Neural progenitor cell (in vitro differentiated cells): ENCODE measurements around the gene KLHL10. TPM values are rescaled to one million over a fixed set of nuclear protein-coding genes. Genes with fewer than 3 reads are reported as not detected.
A peak's percentile ranks its signal among the peaks of the same experiment; 100 is the strongest.

Experiments
- DNase-seq: peaks from one replicate; pipeline ENCODE4 v3.0.0-alpha.2; 2016; ENCODE audit warnings: low spot score
- H2AFZ ChIP-seq: fragments of 200-600 bp; sonication (generic); replicated peaks from 2 replicates; pipeline ENCODE4 v1.6.1; 2016; ENCODE audit warnings: antibody characterized with exemption
- H3F3A ChIP-seq: fragments of 200-600 bp; sonication (generic); 2 replicates; pipeline ENCODE4 v1.6.1; 2016; ENCODE audit warnings: antibody characterized with exemption, low read depth
- H3K27ac ChIP-seq: fragments of 200-600 bp; sonication (generic); 2 replicates; pipeline ENCODE4 v1.5.1; 2016; ENCODE audit warnings: mild to moderate bottlenecking
- H3K27me3 ChIP-seq: fragments of 200-600 bp; sonication (generic); 2 replicates; pipeline ENCODE4 v1.6.1; 2016; ENCODE audit warnings: mild to moderate bottlenecking, moderate library complexity
- H3K36me3 ChIP-seq: fragments of 200-600 bp; sonication (generic); 2 replicates; pipeline ENCODE4 v1.5.1; 2016
- H3K4me1 ChIP-seq: fragments of 200-600 bp; sonication (generic); 2 replicates; pipeline ENCODE4 v1.6.1; 2016; ENCODE audit warnings: mixed run types
- H3K4me2 ChIP-seq: fragments of 200-600 bp; sonication (generic); 2 replicates; pipeline ENCODE4 v1.6.1; 2016
- H3K4me3 ChIP-seq: fragments of 200-600 bp; sonication (generic); 2 replicates; pipeline ENCODE4 v1.5.1; 2016
- H3K79me2 ChIP-seq: fragments of 200-600 bp; sonication (generic); 2 replicates; pipeline ENCODE4 v1.6.1; 2016; ENCODE audit warnings: low read depth
- H3K9ac ChIP-seq: fragments of 200-600 bp; sonication (generic); 2 replicates; pipeline ENCODE4 v1.6.1; 2016
- H3K9me3 ChIP-seq: fragments of 200-600 bp; sonication (generic); 2 replicates; pipeline ENCODE4 v1.5.1; 2016; ENCODE audit warnings: low read depth
- H4K20me1 ChIP-seq: fragments of 200-600 bp; sonication (generic); 2 replicates; pipeline ENCODE4 v1.6.1; 2016; ENCODE audit warnings: low read depth
- H3K27ac Mint-ChIP-seq: 3 replicates; pipeline ENCODE4 v1.8.0; 2021; ENCODE audit warnings: mixed read lengths
- H3K27me3 Mint-ChIP-seq: 2 replicates; pipeline ENCODE4 v1.8.0; 2022; ENCODE audit warnings: low read depth, mild to moderate bottlenecking, inconsistent platforms, moderate library complexity, mixed read lengths; ENCODE audit not compliant: insufficient read depth
- H3K36me3 Mint-ChIP-seq: 3 replicates; pipeline ENCODE4 v1.8.0; 2021; ENCODE audit warnings: mixed read lengths
- H3K4me1 Mint-ChIP-seq: 3 replicates; pipeline ENCODE4 v1.8.0; 2021; ENCODE audit warnings: mixed read lengths
- H3K4me3 Mint-ChIP-seq: 3 replicates; pipeline ENCODE4 v1.8.0; 2021; ENCODE audit warnings: mild to moderate bottlenecking, moderate library complexity, mixed read lengths
- H3K9me3 Mint-ChIP-seq: 3 replicates; pipeline ENCODE4 v1.8.0; 2020; ENCODE audit warnings: mixed read lengths
- EZH2 ChIP-seq: fragments of 200-600 bp; sonication (generic); IDR thresholded peaks from 2 replicates; pipeline ENCODE4 v1.6.1; 2017; ENCODE audit warnings: antibody characterized with exemption, mild to moderate bottlenecking, moderate library complexity
- EZH2phosphoT487 ChIP-seq: fragments of 200-600 bp; sonication (generic); IDR thresholded peaks from 2 replicates; pipeline ENCODE4 v1.6.1; 2017; ENCODE audit warnings: antibody characterized with exemption
- total RNA-seq: library from RNA; depleted of rRNA; stranded (reverse); fragments of >200 nt; gene quantifications from 2 replicates; pipeline ENCODE4 v1.2.3, GENCODE V29; 2015; ENCODE audit warnings: low replicate concordance
- TF ChIP-seq, protein P1 (sequence below): fragments of 200-600 bp; sonication (generic); IDR thresholded peaks from 2 replicates; pipeline ENCODE4 v1.5.1; 2017; ENCODE audit warnings: antibody characterized with exemption, mild to moderate bottlenecking

KLHL10 gene
- total RNA-seq, 1 donor from 2014 or later = 0.65 TPM

DNA sequence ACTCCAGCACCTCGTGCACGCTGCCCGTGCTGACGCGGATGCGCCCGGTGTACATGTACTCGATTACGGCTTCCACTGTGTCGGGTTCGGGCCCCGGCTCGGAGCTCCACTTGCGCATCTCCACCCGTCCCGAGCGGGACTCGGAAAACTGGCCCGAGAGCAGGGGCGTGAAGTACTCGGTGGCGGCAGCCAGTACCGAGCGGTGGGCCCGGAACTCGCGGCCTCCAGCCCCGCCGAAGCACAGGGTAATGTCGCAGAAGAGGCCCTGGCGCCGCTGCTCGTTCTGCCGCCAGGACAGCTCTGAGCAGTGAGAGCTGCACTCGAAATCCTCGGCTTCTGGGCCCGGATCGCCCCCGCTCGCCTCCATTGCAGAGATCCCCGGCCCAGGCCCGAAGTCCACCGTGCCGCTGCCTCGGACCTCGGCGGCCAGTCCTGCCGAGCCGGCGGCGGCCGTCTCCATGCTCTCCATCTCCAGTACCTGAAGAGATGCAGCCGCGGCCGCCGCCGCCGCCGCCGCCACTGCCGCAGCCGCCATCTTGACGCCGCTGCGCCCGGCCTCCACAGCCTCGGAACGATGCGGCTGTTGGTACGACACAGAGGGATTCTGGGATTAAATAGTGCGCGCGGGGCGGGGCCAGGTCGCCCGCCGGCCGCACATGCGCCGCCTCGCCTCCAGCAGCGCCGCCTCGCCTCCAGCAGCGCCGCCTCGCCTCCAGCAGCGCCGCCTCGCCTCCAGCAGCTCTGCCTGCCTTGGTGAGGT is 27.4 kb downstream of the KLHL10 start, which contains the start of gene KLHL11:
Gene KLHL11, minus strand, starts transcription at position 588 of the 760 bp plus-strand sequence. Its CDS starts 53 bp downstream, at position 535.
- Histone ChIP-seq H3K27ac (peak within 1 kb of the TSS; percentile 60), H3K9ac (peak within 1 kb of the TSS; percentile 73), H3K4me1 (peaks cover 30% of the 10 kb centered on the region), H3K9me3 (no peaks in the 10 kb centered on the region), H3F3A (peaks cover 28% of the 10 kb centered on the region), H3K27me3 (no peaks in the 10 kb centered on the region), H4K20me1 (peaks cover 44% of the 10 kb centered on the region), H3K79me2 (peaks cover 51% of the 10 kb centered on the region), H3K4me3 (peak within 1 kb of the TSS; percentile 80), H3K4me2 (peak within 1 kb of the TSS; percentile 94), H2AFZ (peak within 1 kb of the TSS; percentile 75), H3K36me3 (no peaks in the 10 kb centered on the region)
- Mint-ChIP-seq H3K27ac (peak within 1 kb of the TSS; percentile 51), H3K4me1 (peaks cover 15% of the 10 kb centered on the region), H3K9me3 (no peaks in the 10 kb centered on the region), H3K4me3 (peak within 1 kb of the TSS; percentile 28), H3K36me3 (peaks cover 9% of the 10 kb centered on the region), H3K27me3 (no peaks in the 10 kb centered on the region)
- DNase-seq = peak; percentile 97
- no peak for TF ChIP-seq EZH2phosphoT487

DNA sequence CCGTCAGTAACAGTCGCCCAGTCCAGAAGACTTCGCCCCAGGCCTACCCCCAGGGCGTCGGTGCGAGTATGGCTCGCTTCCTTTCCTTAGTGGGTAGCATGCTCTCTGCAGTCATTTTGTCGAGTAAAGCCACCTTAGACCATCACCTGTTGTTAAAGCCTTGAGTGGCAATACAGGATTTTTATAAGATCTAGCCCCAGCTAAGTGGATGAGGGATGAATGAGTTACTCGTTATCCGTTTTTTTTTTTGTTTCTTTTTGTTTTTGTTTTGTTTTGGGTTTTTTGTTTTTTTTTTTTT is 27.9 kb downstream of the KLHL10 start:
- no peak overlapping the region for H3K27ac ChIP-seq

GRCh38 chr17:41868568-41868967 is 30.9 kb downstream of the KLHL10 start:
- Mint-ChIP-seq H3K4me3 (no peak overlapping the region), H3K27ac (no peak overlapping the region), H3K36me3 (peaks cover 37% of the 10 kb centered on the region), H3K9me3 (no peaks in the 10 kb centered on the region), H3K4me1 (peaks cover 2% of the 10 kb centered on the region), H3K27me3 (peaks cover 2% of the 10 kb centered on the region)
- Histone ChIP-seq H3K79me2 (peaks cover 16% of the 10 kb centered on the region), H3K9ac (no peak overlapping the region), H3K27ac (no peak overlapping the region), H2AFZ (no peak overlapping the region), H3K36me3 (no peaks in the 10 kb centered on the region), H3K27me3 (no peaks in the 10 kb centered on the region), H3K4me3 (no peak overlapping the region), H3F3A (peaks cover 27% of the 10 kb centered on the region), H4K20me1 (peaks cover 9% of the 10 kb centered on the region), H3K4me2 (no peak overlapping the region), H3K9me3 (no peaks in the 10 kb centered on the region), H3K4me1 (peaks cover 6% of the 10 kb centered on the region)
- TF ChIP-seq, protein P1, sequence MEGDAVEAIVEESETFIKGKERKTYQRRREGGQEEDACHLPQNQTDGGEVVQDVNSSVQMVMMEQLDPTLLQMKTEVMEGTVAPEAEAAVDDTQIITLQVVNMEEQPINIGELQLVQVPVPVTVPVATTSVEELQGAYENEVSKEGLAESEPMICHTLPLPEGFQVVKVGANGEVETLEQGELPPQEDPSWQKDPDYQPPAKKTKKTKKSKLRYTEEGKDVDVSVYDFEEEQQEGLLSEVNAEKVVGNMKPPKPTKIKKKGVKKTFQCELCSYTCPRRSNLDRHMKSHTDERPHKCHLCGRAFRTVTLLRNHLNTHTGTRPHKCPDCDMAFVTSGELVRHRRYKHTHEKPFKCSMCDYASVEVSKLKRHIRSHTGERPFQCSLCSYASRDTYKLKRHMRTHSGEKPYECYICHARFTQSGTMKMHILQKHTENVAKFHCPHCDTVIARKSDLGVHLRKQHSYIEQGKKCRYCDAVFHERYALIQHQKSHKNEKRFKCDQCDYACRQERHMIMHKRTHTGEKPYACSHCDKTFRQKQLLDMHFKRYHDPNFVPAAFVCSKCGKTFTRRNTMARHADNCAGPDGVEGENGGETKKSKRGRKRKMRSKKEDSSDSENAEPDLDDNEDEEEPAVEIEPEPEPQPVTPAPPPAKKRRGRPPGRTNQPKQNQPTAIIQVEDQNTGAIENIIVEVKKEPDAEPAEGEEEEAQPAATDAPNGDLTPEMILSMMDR = no peak
- TF ChIP-seq EZH2phosphoT487 (no peak), EZH2 (no peak)
- no peak for DNase-seq

More for the DNA sequence above, 27.9 kb downstream of the KLHL10 start:
- H3K4me3 Mint-ChIP-seq = no peak overlapping the region
- peak overlapping the region; percentile 51 for H3K27ac Mint-ChIP-seq
- Histone ChIP-seq H2AFZ (peak overlapping the region; percentile 75), H3K36me3 (no peaks in the 10 kb centered on the region), H3K79me2 (peaks cover 46% of the 10 kb centered on the region), H3K4me1 (peaks cover 24% of the 10 kb centered on the region), H4K20me1 (peaks cover 39% of the 10 kb centered on the region), H3K9me3 (no peaks in the 10 kb centered on the region), H3K4me3 (peak overlapping the region; percentile 80), H3K9ac (no peak overlapping the region), H3K4me2 (peak overlapping the region; percentile 94), H3F3A (peaks cover 27% of the 10 kb centered on the region), H3K27me3 (no peaks in the 10 kb centered on the region)
- DNase-seq = no peak
- no peaks in the 10 kb centered on the region for H3K27me3 Mint-ChIP-seq
- H3K36me3 Mint-ChIP-seq = peaks cover 13% of the 10 kb centered on the region
- TF ChIP-seq EZH2 = no peak
- TF ChIP-seq, protein P1 = no peak
- no peak for TF ChIP-seq EZH2phosphoT487
- no peaks in the 10 kb centered on the region for H3K9me3 Mint-ChIP-seq
- H3K4me1 Mint-ChIP-seq = peaks cover 12% of the 10 kb centered on the region

DNA sequence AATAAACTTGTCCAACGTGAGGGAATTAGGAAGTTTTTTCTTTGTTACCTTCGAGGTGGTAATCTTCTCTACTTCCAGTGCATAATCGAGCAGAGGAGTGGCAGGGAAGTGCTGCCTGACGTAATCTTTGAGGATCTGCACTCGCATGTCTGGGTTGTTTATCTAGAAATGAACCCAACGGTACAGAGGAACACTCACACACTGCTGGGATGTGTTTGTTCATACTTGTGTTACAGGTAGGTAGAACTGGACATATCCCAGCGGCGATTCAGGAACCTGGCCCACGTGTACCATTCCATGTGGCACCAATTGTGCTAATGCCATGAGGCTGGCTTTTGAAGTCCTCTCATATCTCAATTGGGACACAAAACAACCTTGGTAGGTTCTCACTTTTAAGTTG is 31.8 kb downstream of the KLHL10 start:
- Histone ChIP-seq H3K27ac (no peak overlapping the region), H4K20me1 (peaks cover under 1% of the 10 kb centered on the region), H3K27me3 (no peaks in the 10 kb centered on the region), H3F3A (peaks cover 27% of the 10 kb centered on the region), H3K36me3 (no peaks in the 10 kb centered on the region), H3K4me3 (no peak overlapping the region), H3K9ac (no peak overlapping the region), H3K9me3 (no peaks in the 10 kb centered on the region), H3K4me1 (no peaks in the 10 kb centered on the region), H3K79me2 (peaks cover 7% of the 10 kb centered on the region), H2AFZ (no peak overlapping the region), H3K4me2 (no peak overlapping the region)
- Mint-ChIP-seq H3K4me3 (no peak overlapping the region), H3K27ac (no peak overlapping the region), H3K4me1 (peaks cover 2% of the 10 kb centered on the region), H3K9me3 (no peaks in the 10 kb centered on the region), H3K27me3 (peaks cover 2% of the 10 kb centered on the region), H3K36me3 (peaks cover 41% of the 10 kb centered on the region)
- no peak for DNase-seq
- TF ChIP-seq, protein P1 = no peak
- TF ChIP-seq EZH2 (no peak), EZH2phosphoT487 (no peak)
